MCF 10A (cell line): Measurements from ENCODE around the gene LRRC7. TPM values are rescaled to one million over a fixed set of nuclear protein-coding genes. Genes with fewer than 3 reads are reported as not detected.

ENCODE experiments used
- BruUV-seq: library from RNA; stranded (reverse); fragments of 400-500 nt; replicated peaks from 2 replicates; lab custom pipeline; 2021; lab: Mats Ljungman, UMichigan
- CTCF ChIA-PET: fragments of 300-600 bp; sonication (Branson Sonifier 250); formaldehyde crosslinking; extraction: SDS; loops from one replicate; lab custom pipeline; 2021; ENCODE audit warnings: antibody characterized with exemption, inconsistent platforms; lab: Yijun Ruan, JAX
- POLR2A ChIA-PET: fragments of 300-600, 350-650 bp; sonication (Branson Sonifier 250); formaldehyde crosslinking; extraction: SDS; loops from one replicate; lab custom pipeline; 2020; ENCODE audit warnings: antibody characterized with exemption, inconsistent platforms; lab: Yijun Ruan, JAX
- DNase-seq: peaks from one replicate; pipeline ENCODE4 v3.0.0-alpha.2; 2018; ENCODE audit not compliant: unreplicated experiment
- H3K27ac Mint-ChIP-seq: one replicate; pipeline ENCODE4 v1.8.0; 2022; ENCODE audit warnings: mild to moderate bottlenecking, low read depth, mixed read lengths; ENCODE audit not compliant: unreplicated experiment
- H3K27me3 Mint-ChIP-seq: one replicate; pipeline ENCODE4 v1.8.0; 2022; ENCODE audit warnings: mixed read lengths; ENCODE audit not compliant: insufficient read depth, unreplicated experiment
- H3K36me3 Mint-ChIP-seq: one replicate; pipeline ENCODE4 v1.8.0; 2022; ENCODE audit warnings: mild to moderate bottlenecking, moderate library complexity, mixed read lengths; ENCODE audit not compliant: insufficient read depth, unreplicated experiment
- H3K4me1 Mint-ChIP-seq: one replicate; pipeline ENCODE4 v1.8.0; 2022; ENCODE audit warnings: mixed read lengths; ENCODE audit not compliant: insufficient read depth, unreplicated experiment
- H3K4me3 Mint-ChIP-seq: one replicate; pipeline ENCODE4 v1.8.0; 2022; ENCODE audit warnings: mild to moderate bottlenecking, moderate library complexity, mixed read lengths; ENCODE audit not compliant: unreplicated experiment
- H3K9me3 Mint-ChIP-seq: one replicate; pipeline ENCODE4 v1.8.0; 2022; ENCODE audit warnings: mixed read lengths; ENCODE audit not compliant: unreplicated experiment
- intact Hi-C: fragments of 100-400 bp; cut with micrococcal nuclease; formaldehyde crosslinking; loops from 2 replicates; pipeline ENCODE4 v1.14.1; 2022
- total RNA-seq: library from RNA; stranded (reverse); gene quantifications from 2 replicates; pipeline ENCODE4 v1.2.3, GENCODE V29; 2022
- TF ChIP-seq, protein P1 (sequence below): fragments of 200-600 bp; IDR thresholded peaks from one replicate; pipeline ENCODE4 v1.8.0; 2022; ENCODE audit warnings: antibody characterized with exemption, mild to moderate bottlenecking; ENCODE audit not compliant: unreplicated experiment

Gene LRRC7
- total RNA-seq, 1 experiment from 2014 or later = not detected

DNA sequence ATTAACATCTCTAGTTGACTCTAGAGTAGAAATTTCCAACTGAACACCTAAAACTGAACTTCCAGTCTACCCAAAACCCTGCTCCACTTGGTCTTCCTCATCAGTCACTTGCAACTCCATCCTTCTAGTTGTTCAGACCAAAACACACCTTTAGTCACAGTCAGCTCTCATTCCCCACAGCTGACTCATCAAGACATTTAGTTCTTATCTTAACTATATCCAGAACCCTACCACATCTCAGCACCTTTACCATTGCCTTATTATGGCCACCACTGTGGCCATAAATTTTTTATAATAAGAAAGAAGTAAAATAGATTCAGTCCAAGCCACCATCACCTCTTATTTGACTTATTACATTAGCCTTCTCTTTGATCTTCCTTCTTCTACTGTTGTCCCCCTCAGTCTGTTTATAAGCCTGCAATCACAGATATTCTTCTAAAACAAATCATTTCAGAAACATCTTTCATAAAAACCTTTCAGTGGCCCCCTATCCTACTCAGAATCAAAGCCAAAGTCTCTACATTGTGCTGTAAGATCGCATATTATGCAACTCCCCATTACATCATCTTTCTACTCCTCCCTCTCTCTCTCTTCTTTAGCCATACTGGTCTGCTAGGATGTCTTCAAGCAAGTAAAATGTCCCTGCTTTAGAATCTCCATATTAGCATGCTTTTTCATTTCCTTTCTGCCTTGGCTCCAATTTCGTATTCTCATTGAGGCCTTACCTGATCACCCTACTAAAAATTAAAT is 361.8 kb downstream of the LRRC7 start:
- peaks cover 21% of the 10 kb centered on the region for H3K27me3 Mint-ChIP-seq
- TF ChIP-seq, protein P1, sequence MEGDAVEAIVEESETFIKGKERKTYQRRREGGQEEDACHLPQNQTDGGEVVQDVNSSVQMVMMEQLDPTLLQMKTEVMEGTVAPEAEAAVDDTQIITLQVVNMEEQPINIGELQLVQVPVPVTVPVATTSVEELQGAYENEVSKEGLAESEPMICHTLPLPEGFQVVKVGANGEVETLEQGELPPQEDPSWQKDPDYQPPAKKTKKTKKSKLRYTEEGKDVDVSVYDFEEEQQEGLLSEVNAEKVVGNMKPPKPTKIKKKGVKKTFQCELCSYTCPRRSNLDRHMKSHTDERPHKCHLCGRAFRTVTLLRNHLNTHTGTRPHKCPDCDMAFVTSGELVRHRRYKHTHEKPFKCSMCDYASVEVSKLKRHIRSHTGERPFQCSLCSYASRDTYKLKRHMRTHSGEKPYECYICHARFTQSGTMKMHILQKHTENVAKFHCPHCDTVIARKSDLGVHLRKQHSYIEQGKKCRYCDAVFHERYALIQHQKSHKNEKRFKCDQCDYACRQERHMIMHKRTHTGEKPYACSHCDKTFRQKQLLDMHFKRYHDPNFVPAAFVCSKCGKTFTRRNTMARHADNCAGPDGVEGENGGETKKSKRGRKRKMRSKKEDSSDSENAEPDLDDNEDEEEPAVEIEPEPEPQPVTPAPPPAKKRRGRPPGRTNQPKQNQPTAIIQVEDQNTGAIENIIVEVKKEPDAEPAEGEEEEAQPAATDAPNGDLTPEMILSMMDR = no peak
- no peaks in the 10 kb centered on the region for H3K36me3 Mint-ChIP-seq
- no peaks in the 10 kb centered on the region for H3K9me3 Mint-ChIP-seq
- no TSS peak for BruUV-seq
- ChIA-PET POLR2A (no interaction called here), CTCF (no interaction called here)
- peaks cover 6% of the 10 kb centered on the region for H3K4me1 Mint-ChIP-seq
- H3K27ac Mint-ChIP-seq = no peak overlapping the region
- peak; percentile 20 for DNase-seq
- intact Hi-C loops = no loop called here
- H3K4me3 Mint-ChIP-seq = no peak overlapping the region

DNA sequence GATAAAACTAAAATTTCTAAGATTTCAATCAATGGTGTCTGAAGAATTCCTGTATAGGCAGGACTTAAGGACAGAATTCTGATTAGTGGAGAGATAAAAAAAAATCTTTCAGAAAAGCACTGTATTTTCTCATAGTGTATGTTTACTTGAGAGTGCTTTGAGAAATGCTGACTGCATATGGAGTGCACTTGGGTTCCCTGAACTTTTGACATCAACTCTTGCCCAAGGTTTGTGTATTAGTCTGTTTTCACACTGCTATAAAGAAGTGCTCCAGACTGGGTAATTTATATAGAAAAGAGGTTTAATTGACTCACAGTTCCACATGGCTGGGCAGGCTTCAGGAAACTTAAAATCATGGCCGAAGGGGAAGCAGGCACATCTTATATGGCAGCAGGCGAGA is 362.7 kb downstream of the LRRC7 start:
- no peaks in the 10 kb centered on the region for H3K36me3 Mint-ChIP-seq
- POLR2A ChIA-PET = no interaction called here
- H3K27me3 Mint-ChIP-seq = peaks cover 31% of the 10 kb centered on the region
- H3K4me1 Mint-ChIP-seq = peaks cover 6% of the 10 kb centered on the region
- TF ChIP-seq, protein P1 = no peak
- H3K9me3 Mint-ChIP-seq = no peaks in the 10 kb centered on the region
- CTCF ChIA-PET = no interaction called here
- intact Hi-C loops = no loop called here
- DNase-seq = no peak
- H3K27ac Mint-ChIP-seq = no peak overlapping the region
- no peak overlapping the region for H3K4me3 Mint-ChIP-seq
- no TSS peak for BruUV-seq

DNA sequence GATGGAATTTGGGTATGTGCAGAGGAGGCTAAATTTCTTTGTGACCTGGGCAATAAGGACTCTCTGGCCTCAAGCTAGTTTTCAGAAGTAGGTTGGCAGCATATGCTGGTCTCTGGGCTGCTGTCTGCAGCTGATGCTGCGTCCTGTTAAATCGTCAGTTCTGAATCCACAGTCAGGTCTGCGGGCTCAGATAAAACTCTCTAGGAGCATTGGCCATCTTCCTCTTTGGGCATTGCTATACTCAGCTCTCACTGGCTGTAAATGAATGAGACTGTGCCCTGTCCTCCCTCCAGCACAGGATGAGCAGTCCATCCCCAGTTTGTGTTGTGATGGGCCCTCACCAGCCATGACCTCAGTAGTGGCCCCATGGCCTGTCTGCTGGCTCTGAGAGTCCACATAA is 365.0 kb downstream of the LRRC7 start:
- no TSS peak for BruUV-seq
- DNase-seq = no peak
- TF ChIP-seq, protein P1 = no peak
- Mint-ChIP-seq H3K27ac (no peak overlapping the region), H3K36me3 (no peaks in the 10 kb centered on the region), H3K27me3 (peaks cover 52% of the 10 kb centered on the region), H3K4me1 (peaks cover 6% of the 10 kb centered on the region), H3K4me3 (no peak overlapping the region), H3K9me3 (no peaks in the 10 kb centered on the region)
- ChIA-PET CTCF (no interaction called here), POLR2A (no interaction called here)
- intact Hi-C loops = no loop called here

DNA sequence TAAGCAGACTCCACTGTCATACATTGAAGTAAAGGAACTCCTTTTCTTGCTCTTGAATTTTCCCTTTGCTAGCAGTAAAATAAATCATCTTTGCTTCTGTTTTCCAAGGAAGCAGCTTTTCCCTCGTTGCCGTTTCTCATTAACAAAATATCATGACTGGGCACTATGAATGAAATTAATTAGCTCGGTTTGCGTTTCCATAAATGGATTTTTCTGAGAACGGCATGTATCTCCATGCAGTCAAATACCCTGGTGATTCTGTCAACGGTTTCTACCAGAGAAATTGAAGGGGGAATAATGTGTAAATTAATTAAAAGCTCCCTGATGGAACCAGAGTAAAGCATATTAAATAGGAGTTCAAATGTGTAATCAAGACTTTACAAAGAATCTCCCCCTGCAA is 372.5 kb downstream of the LRRC7 start:
- BruUV-seq = no TSS peak
- TF ChIP-seq, protein P1 = no peak
- Mint-ChIP-seq H3K4me3 (no peak overlapping the region), H3K27me3 (peaks cover 75% of the 10 kb centered on the region), H3K9me3 (no peaks in the 10 kb centered on the region), H3K4me1 (no peaks in the 10 kb centered on the region), H3K27ac (no peak overlapping the region), H3K36me3 (no peaks in the 10 kb centered on the region)
- POLR2A ChIA-PET = no interaction called here
- intact Hi-C loops = no loop called here
- no peak for DNase-seq
- CTCF ChIA-PET = no interaction called here
